NCI-H2227 (cell line): ENCODE data around the gene OSCAR.

ENCODE experiments used
- DNase-seq: peaks from one replicate; lab custom pipeline; 2025; ENCODE audit not compliant: unreplicated experiment; lab: John Stamatoyannopoulos, UW

OSCAR gene

GRCh38 chr19:54095136-54095858 lies 5.3 kb downstream of the OSCAR start:
- no peak for DNase-seq

GRCh38 chr19:54094426-54095000 lies 6.1 kb downstream of the OSCAR start:
- no peak for DNase-seq

GRCh38 chr19:54084410-54084809 lies 16.2 kb downstream of the OSCAR start:
- DNase-seq: no peak

- no peak for DNase-seq
Observed at GRCh38 chr19:54081032-54081431, 19.6 kb downstream of the OSCAR start, which contains the start of gene TARM1. TARM1 (minus strand) TSS chr19:54081365; CDS start chr19:54081340, 25 bp downstream.

GRCh38 chr19:54077334-54077733 lies 23.3 kb downstream of the OSCAR start:
- DNase-seq: no peak

GRCh38 chr19:54074851-54075250 lies 25.8 kb downstream of the OSCAR start:
- DNase-seq: no peak

- DNase-seq: no peak
Observed at GRCh38 chr19:54073829-54074228, 26.8 kb downstream of the OSCAR start.

GRCh38 chr19:54069470-54069869 lies 31.1 kb downstream of the OSCAR start:
- no peak for DNase-seq

GRCh38 chr19:54063350-54064116 lies 37.1 kb downstream of the OSCAR start, which contains the start of gene VSTM1:
VSTM1 (minus strand) TSS chr19:54063897; CDS start chr19:54063777, 120 bp downstream.
- no peak for DNase-seq

- no peak for DNase-seq
Observed at GRCh38 chr19:54062643-54063042, 38.0 kb downstream of the OSCAR start.

- no peak for DNase-seq
Observed at GRCh38 chr19:54047616-54048015, 53.0 kb downstream of the OSCAR start.

- no peak for DNase-seq
Observed at GRCh38 chr19:54045771-54046170, 54.8 kb downstream of the OSCAR start.
